GM23248 (cell line): Measurements from ENCODE around the gene ATP8A1. TPM values are rescaled to one million over a fixed set of nuclear protein-coding genes. Genes with fewer than 3 reads are reported as not detected.

Experiments used
- DNase-seq: peaks from one replicate; pipeline ENCODE4 v3.0.0-alpha.2; 2015
- H2AFZ ChIP-seq: fragments of 200-600 bp; sonication (generic); 2 replicates; pipeline ENCODE4 v1.6.1; 2016; ENCODE audit warnings: antibody characterized with exemption
- H3F3A ChIP-seq: fragments of 200-600 bp; sonication (generic); 2 replicates; pipeline ENCODE4 v1.6.1; 2016; ENCODE audit warnings: mild to moderate bottlenecking, antibody characterized with exemption, mixed run types; ENCODE audit not compliant: insufficient read depth
- H3K27ac ChIP-seq: fragments of 200-600 bp; sonication (generic); 2 replicates; pipeline ENCODE4 v1.5.1; 2016; ENCODE audit warnings: mild to moderate bottlenecking
- H3K27me3 ChIP-seq: fragments of 200-600 bp; sonication (generic); replicated peaks from 2 replicates; pipeline ENCODE4 v1.6.1; 2016; ENCODE audit warnings: mild to moderate bottlenecking; ENCODE audit not compliant: insufficient read depth
- H3K36me3 ChIP-seq: fragments of 200-600 bp; sonication (generic); 2 replicates; pipeline ENCODE4 v1.6.1; 2016; ENCODE audit warnings: low read depth, mild to moderate bottlenecking
- H3K4me1 ChIP-seq: fragments of 200-600 bp; sonication (generic); 2 replicates; pipeline ENCODE4 v1.6.1; 2016; ENCODE audit warnings: mild to moderate bottlenecking; ENCODE audit not compliant: insufficient read depth
- H3K4me2 ChIP-seq: fragments of 200-600 bp; sonication (generic); one replicate; pipeline ENCODE4 v1.6.1; 2016; ENCODE audit warnings: mild to moderate bottlenecking; ENCODE audit not compliant: unreplicated experiment
- H3K4me3 ChIP-seq: fragments of 200-600 bp; sonication (generic); 2 replicates; pipeline ENCODE4 v1.5.1; 2016; ENCODE audit warnings: mild to moderate bottlenecking
- H3K79me2 ChIP-seq: fragments of 200-600 bp; sonication (generic); 2 replicates; pipeline ENCODE4 v1.6.1; 2016; ENCODE audit warnings: mild to moderate bottlenecking; ENCODE audit not compliant: insufficient read depth
- H3K9ac ChIP-seq: fragments of 200-600 bp; sonication (generic); 2 replicates; pipeline ENCODE4 v1.6.1; 2016; ENCODE audit warnings: mild to moderate bottlenecking
- H3K9me2 ChIP-seq: fragments of 200-600 bp; sonication (generic); 2 replicates; pipeline ENCODE4 v1.6.1; 2016; ENCODE audit warnings: mixed run types, mild to moderate bottlenecking, moderate library complexity; ENCODE audit not compliant: insufficient read depth
- H3K9me3 ChIP-seq: fragments of 200-600 bp; sonication (generic); one replicate; pipeline ENCODE4 v1.6.1; 2017; ENCODE audit warnings: low read depth
- H4K20me1 ChIP-seq: fragments of 200-600 bp; sonication (generic); 2 replicates; pipeline ENCODE4 v1.6.0; 2016; ENCODE audit not compliant: insufficient read depth
- EZH2 ChIP-seq: fragments of 200-600 bp; sonication (generic); IDR thresholded peaks from 2 replicates; pipeline ENCODE4 v1.6.1; 2018; ENCODE audit warnings: antibody characterized with exemption, mild to moderate bottlenecking; ENCODE audit not compliant: insufficient read depth, poor library complexity, severe bottlenecking
- EZH2phosphoT487 ChIP-seq: fragments of 200-600 bp; sonication (generic); IDR thresholded peaks from 2 replicates; pipeline ENCODE4 v1.6.1; 2018; ENCODE audit warnings: antibody characterized with exemption, moderate library complexity, mild to moderate bottlenecking, low read depth; ENCODE audit not compliant: insufficient read depth
- WGBS, 2 experiments: methylation state at CpG; one replicate each; pipeline ENCODE4 v1.1.6; 2015 to 2017; ENCODE audit warnings: low lambda C conversion rate in 2 of 2, low coverage in 1 of 2; ENCODE audit errors: missing lambda C conversion rate in 2 of 2; 5-methylcytosine and 5-hydroxymethylcytosine counted together
- in situ Hi-C: fragments of 300-500 bp; cut with MboI; formaldehyde crosslinking; loops from 2 replicates; pipeline ENCODE4 v1.15.0; 2020
- polyA plus RNA-seq: library from polyadenylated mRNA; unstranded; fragments of >200 nt; fragmentation: Nextera tagmentation; extraction: Ambion mirVana; gene quantifications from 2 replicates; pipeline ENCODE4 v1.2.1, GENCODE V29; 2016
- total RNA-seq: library from RNA; depleted of rRNA; stranded (reverse); fragments of >200 nt; shearing (Covaris generic); gene quantifications from 2 replicates; pipeline ENCODE4 v1.2.3, GENCODE V29; 2014

ATP8A1 gene
- total and polyA plus RNA-seq, 2 experiments from 2014 or later: 0.11 to 0.13 TPM

GRCh38 chr4:42371305-42372252, 285.3 kb downstream of the ATP8A1 start:
- Histone ChIP-seq H2AFZ (no peak overlapping the region), H3K4me2 (no peak overlapping the region), H3K9ac (no peak overlapping the region), H3K9me3 (no peaks in the 10 kb centered on the region), H3K9me2 (no peaks in the 10 kb centered on the region), H3K36me3 (no peaks in the 10 kb centered on the region), H3K27ac (no peak overlapping the region), H3K27me3 (no peaks in the 10 kb centered on the region), H4K20me1 (no peaks in the 10 kb centered on the region), H3K4me3 (no peak overlapping the region), H3K79me2 (no peaks in the 10 kb centered on the region), H3F3A (no peaks in the 10 kb centered on the region), H3K4me1 (no peaks in the 10 kb centered on the region)
- WGBS, 2 experiments: 28 to 35% methylated on average over 2 of the region's 2 CpGs
- in situ Hi-C loops: loop anchor here (10.0 kb wide), 1 partner anchor 153 kb away; no protein-coding TSS in a partner anchor
- DNase-seq: peak; percentile 61
- TF ChIP-seq EZH2phosphoT487 (no peak), EZH2 (no peak)

GRCh38 chr4:42369489-42369888, 287.4 kb downstream of the ATP8A1 start:
- H3K79me2 ChIP-seq: no peaks in the 10 kb centered on the region
- no peak overlapping the region for H3K27ac ChIP-seq
- H2AFZ ChIP-seq: no peak overlapping the region
- no peaks in the 10 kb centered on the region for H3K27me3 ChIP-seq
- H3K36me3 ChIP-seq: no peaks in the 10 kb centered on the region
- no peak overlapping the region for H3K9ac ChIP-seq
- 82 to 84% methylated on average over 23 to 27 of the region's 27 CpGs for WGBS, 2 experiments
- no peaks in the 10 kb centered on the region for H4K20me1 ChIP-seq
- no peaks in the 10 kb centered on the region for H3K4me1 ChIP-seq
- H3K4me3 ChIP-seq: no peak overlapping the region
- in situ Hi-C loops: no loop called here
- H3K9me3 ChIP-seq: no peaks in the 10 kb centered on the region
- H3K4me2 ChIP-seq: no peak overlapping the region
- H3K9me2 ChIP-seq: no peaks in the 10 kb centered on the region
- no peak for DNase-seq
- TF ChIP-seq EZH2phosphoT487 (no peak), EZH2 (no peak)
- H3F3A ChIP-seq: no peaks in the 10 kb centered on the region

GRCh38 chr4:42366959-42367358, 289.9 kb downstream of the ATP8A1 start:
- 31 to 39% methylated on average over 1 of the region's 1 CpG for WGBS, 2 experiments

GRCh38 chr4:42364266-42365053, 292.4 kb downstream of the ATP8A1 start:
- no peaks in the 10 kb centered on the region for H3F3A ChIP-seq
- TF ChIP-seq EZH2 (no peak), EZH2phosphoT487 (no peak)
- H3K4me2 ChIP-seq: no peak overlapping the region
- H2AFZ ChIP-seq: no peak overlapping the region
- no peaks in the 10 kb centered on the region for H3K4me1 ChIP-seq
- H3K27ac ChIP-seq: no peak overlapping the region
- H3K36me3 ChIP-seq: no peaks in the 10 kb centered on the region
- H3K4me3 ChIP-seq: no peak overlapping the region
- H3K9ac ChIP-seq: no peak overlapping the region
- H4K20me1 ChIP-seq: no peaks in the 10 kb centered on the region
- in situ Hi-C loops: no loop called here
- H3K27me3 ChIP-seq: 0 out of 2 replicates have a peak, but pooled peaks cover 2% of the 10 kb centered on the region
- H3K9me2 ChIP-seq: no peaks in the 10 kb centered on the region
- no peak for DNase-seq
- H3K79me2 ChIP-seq: no peaks in the 10 kb centered on the region
- no peaks in the 10 kb centered on the region for H3K9me3 ChIP-seq

More at GRCh38 chr4:42366959-42367358, 289.9 kb downstream of the ATP8A1 start:
- Histone ChIP-seq H3K9me3 (no peaks in the 10 kb centered on the region), H3K4me1 (no peaks in the 10 kb centered on the region), H3K9ac (no peak overlapping the region), H3K4me2 (no peak overlapping the region), H3K27ac (no peak overlapping the region), H3K36me3 (no peaks in the 10 kb centered on the region), H3K27me3 (no peaks in the 10 kb centered on the region), H2AFZ (no peak overlapping the region), H3K4me3 (no peak overlapping the region), H4K20me1 (no peaks in the 10 kb centered on the region), H3K79me2 (no peaks in the 10 kb centered on the region), H3K9me2 (no peaks in the 10 kb centered on the region), H3F3A (no peaks in the 10 kb centered on the region)
- DNase-seq: no peak
- TF ChIP-seq EZH2phosphoT487: no peak
- TF ChIP-seq EZH2: no peak
- in situ Hi-C loops: no loop called here
